Stomach (tissue), 9 donors: Measurements from ENCODE around the gene C6orf15. TPM values are rescaled to one million over a fixed set of nuclear protein-coding genes. Genes with fewer than 3 reads are reported as not detected.

Source experiments
- DNase-seq, 2 donors: peaks; one replicate each; pipeline versions ENCODE4 v3.0.0 to v3.0.0-alpha.2; 2013 to 2019
- H3K27ac ChIP-seq, 5 donors: fragments of 200-600 bp in 4 of 5; sonication (generic) in 4 of 5; one replicate each; pipeline ENCODE4 v1.5.1; 2013 to 2019; ENCODE audit warnings: mild to moderate bottlenecking in 1 of 5, moderate library complexity in 1 of 5
- H3K27me3 ChIP-seq, 3 donors: fragments of 200-600 bp; sonication (generic); one replicate each; pipeline ENCODE4 v1.5.1; 2017 to 2019; ENCODE audit warnings: mixed run types in 1 of 3
- H3K36me3 ChIP-seq, 4 donors: fragments of 200-600 bp; sonication (generic); 1 replicate in 3 of 4; 2 replicates in 1 of 4; pipeline ENCODE4 v1.5.1; 2016 to 2019
- H3K4me1 ChIP-seq, 4 donors: fragments of 200-600 bp; sonication (generic); one replicate each; pipeline ENCODE4 v1.5.1; 2016 to 2019
- H3K4me3 ChIP-seq, 4 donors: fragments of 200-600 bp; sonication (generic) in 3 of 4; one replicate each; pipeline ENCODE4 v1.5.1; 2016 to 2019; ENCODE audit warnings: mild to moderate bottlenecking in 1 of 4
- H3K9me3 ChIP-seq, 4 donors: fragments of 200-600 bp; sonication (generic); one replicate each; pipeline ENCODE4 v1.5.1; 2016 to 2019
- CTCF ChIP-seq, 7 experiments: fragments of 450-650 bp in 4 of 7; fragments of 200-600 bp in 3 of 7; sonication (generic) in 3 of 7; IDR thresholded peaks; one replicate each; pipeline ENCODE4 v1.5.1; 2016 to 2019; ENCODE audit warnings: antibody characterized with exemption in 7 of 7, control low read depth in 2 of 7, mild to moderate bottlenecking in 1 of 7
- EP300 ChIP-seq: sonication (generic); formaldehyde crosslinking; IDR thresholded peaks from one replicate; pipeline ENCODE4 v1.6.1; 2017; ENCODE audit warnings: antibody characterized with exemption
- POLR2A ChIP-seq, 4 donors: fragments of 450-650 bp; IDR thresholded peaks; one replicate each; pipeline ENCODE4 v1.6.1; 2016; ENCODE audit warnings: antibody characterized with exemption in 4 of 4, control low read depth in 2 of 4, mild to moderate bottlenecking in 1 of 4, moderate library complexity in 1 of 4
- POLR2AphosphoS5 ChIP-seq, 3 donors: sonication (generic); formaldehyde crosslinking; IDR thresholded peaks; one replicate each; pipeline ENCODE4 v1.6.1; 2016; ENCODE audit warnings: antibody characterized with exemption in 3 of 3
- WGBS, 5 donors: extraction: QIAGEN DNeasy Blood & Tissue Kit in 3 of 5; methylation state at CpG; one replicate each; pipeline versions ENCODE4 v1.1.5 to v1.1.7; 2013 to 2018; 5-methylcytosine and 5-hydroxymethylcytosine counted together
- intact Hi-C: fragments of 100-400 bp; cut with DNase I; formaldehyde crosslinking; loops from one replicate; pipeline ENCODE4 v1.15.1; 2023; ENCODE audit warnings: low total_unique reads
- polyA plus RNA-seq, 3 donors: library from polyadenylated mRNA; stranded (reverse); fragments of 200-250 nt; gene quantifications; one replicate each; pipeline ENCODE4 v1.2.3, GENCODE V29; 2013
- total RNA-seq, 5 donors: library from RNA; depleted of rRNA; stranded (reverse); fragments of >200 nt; gene quantifications; one replicate each; pipeline versions ENCODE4 v1.1.0 to v1.2.3, GENCODE V29; 2014 to 2016
- donor health status: healthy with polysubstance abuse.
- donor health status: Bipolar disorder and iron deficiency.
- donor health status: healthy.

Gene C6orf15
- total and polyA plus RNA-seq, 8 donors, result not detected

GRCh38 chr6:31114970-31115849 is 2.8 kb upstream of the C6orf15 start:
- intact Hi-C loops, result no loop called here
- Histone ChIP-seq H3K4me3 (peak overlapping the region in 3 of 4 donors; percentile 7 to 28 (median 19)), H3K27ac (peak overlapping the region; percentile 44 to 84 (median 77)), H3K27me3 (peaks cover 0 to 11% (median 0%) of the 10 kb centered on the region in 3 donors), H3K4me1 (peaks cover 17 to 49% (median 26%) of the 10 kb centered on the region in 4 donors), H3K9me3 (no peaks in the 10 kb centered on the region), H3K36me3 (no peaks in the 10 kb centered on the region)
- TF ChIP-seq EP300 (no peak), POLR2AphosphoS5 (IDR thresholded peaks at IDR 0.05) (no peak), CTCF (IDR thresholded peaks at IDR 0.05) (no peak), POLR2A (IDR thresholded peaks at IDR 0.05) (no peak)
- DNase-seq, result peak in 1 of 2 donors; percentile 63
- 36 to 57% (median 45%) methylated on average over 9 of the region's 9 CpGs for WGBS, 5 donors

DNA sequence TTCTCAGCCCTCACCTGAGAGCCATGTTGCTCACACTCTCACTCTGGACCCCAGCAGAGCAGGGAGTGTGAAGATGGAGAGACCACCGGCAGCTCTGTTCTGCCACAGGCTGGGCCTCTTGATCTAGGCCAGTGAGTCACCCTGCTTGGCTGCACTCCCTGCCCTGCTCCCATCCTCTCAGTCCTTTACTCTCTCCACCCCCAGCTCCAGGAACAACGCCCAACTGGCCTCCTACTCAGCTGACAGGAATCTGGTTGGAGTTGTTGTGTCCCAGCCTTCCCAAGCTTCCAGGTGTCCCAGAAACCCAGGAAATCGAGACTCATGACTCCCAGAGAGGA is 2.1 kb upstream of the C6orf15 start, which contains the start of gene PSORS1C1:
TSS of gene PSORS1C1 (plus strand) at position 260 of the 338 bp plus-strand sequence. CDS start 14,833 bp downstream, outside the sequence.
- H3K9me3 ChIP-seq, result no peaks in the 10 kb centered on the region
- peaks cover 17 to 49% (median 26%) of the 10 kb centered on the region in 4 donors for H3K4me1 ChIP-seq
- TF ChIP-seq EP300 (no peak), CTCF (IDR thresholded peaks at IDR 0.05) (no peak), POLR2AphosphoS5 (IDR thresholded peaks at IDR 0.05) (peak in 2 of 3 donors; percentile 53 to 78)
- peak within 1 kb of the TSS in 3 of 4 donors; percentile 7 to 28 (median 19) for H3K4me3 ChIP-seq
- H3K36me3 ChIP-seq, result no peaks in the 10 kb centered on the region
- 2 to 20% (median 16%) methylated on average over 3 of the region's 3 CpGs for WGBS, 5 donors
- DNase-seq, result peak; percentile 83 to 85
- intact Hi-C loops, result no loop called here
- peak within 1 kb of the TSS; percentile 44 to 84 (median 77) for H3K27ac ChIP-seq
- H3K27me3 ChIP-seq, result peaks cover 0 to 18% (median 0%) of the 10 kb centered on the region in 3 donors

- Histone ChIP-seq H3K4me1 (peaks cover 17 to 49% (median 26%) of the 10 kb centered on the region in 4 donors), H3K4me3 (no peak overlapping the region), H3K36me3 (no peaks in the 10 kb centered on the region), H3K9me3 (no peaks in the 10 kb centered on the region), H3K27ac (peak overlapping the region in 4 of 5 donors; percentile 72 to 84 (median 80)), H3K27me3 (peaks cover 0 to 19% (median 0%) of the 10 kb centered on the region in 3 donors)
- DNase-seq, result no peak
- 65 to 88% (median 73%) methylated on average over 6 to 7 of the region's 7 CpGs for WGBS, 5 donors
- intact Hi-C loops, result no loop called here
- TF ChIP-seq CTCF (IDR thresholded peaks at IDR 0.05) (no peak), POLR2AphosphoS5 (IDR thresholded peaks at IDR 0.05) (no peak), POLR2A (IDR thresholded peaks at IDR 0.05) (no peak), EP300 (no peak)
Measured at GRCh38 chr6:31113861-31114540, 1.6 kb upstream of the C6orf15 start.

DNA sequence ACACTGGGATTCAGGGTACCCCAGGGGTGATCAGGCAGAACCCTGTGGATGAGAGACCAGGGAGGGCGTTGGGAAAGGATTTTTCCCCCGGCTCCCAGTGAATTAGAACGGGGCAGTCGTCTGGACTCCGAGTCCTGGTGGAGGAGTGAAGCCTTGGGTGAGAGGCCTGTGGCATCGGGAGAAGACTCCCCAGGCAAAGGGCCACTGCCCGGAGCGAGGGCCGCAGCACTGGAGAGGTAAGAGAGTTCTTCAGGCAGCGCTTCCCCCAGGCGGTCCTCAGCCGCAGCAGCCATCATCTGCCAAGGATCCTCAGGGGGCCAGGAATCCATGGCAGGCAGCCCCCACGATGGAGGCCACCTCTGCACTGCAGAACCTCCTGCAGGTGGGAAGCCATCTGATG is 663 bp downstream of the C6orf15 start:
- intact Hi-C loops, result no loop called here
- no peaks in the 10 kb centered on the region for H3K9me3 ChIP-seq
- WGBS, 5 donors, result 85 to 95% (median 92%) methylated on average over 11 to 13 of the region's 13 CpGs
- no peak for DNase-seq
- no peaks in the 10 kb centered on the region for H3K36me3 ChIP-seq
- H3K27ac ChIP-seq, result no peak overlapping the region
- no peak overlapping the region for H3K4me3 ChIP-seq
- H3K27me3 ChIP-seq, result peaks cover 0 to 19% (median 0%) of the 10 kb centered on the region in 3 donors
- peaks cover 17 to 32% (median 26%) of the 10 kb centered on the region in 4 donors for H3K4me1 ChIP-seq
- TF ChIP-seq POLR2AphosphoS5 (IDR thresholded peaks at IDR 0.05) (no peak), CTCF (IDR thresholded peaks at IDR 0.05) (no peak), POLR2A (IDR thresholded peaks at IDR 0.05) (no peak), EP300 (no peak)
